HepG2 (cell line): ENCODE results near the gene NUDT9. TPM values are rescaled to one million over a fixed set of nuclear protein-coding genes. Genes with fewer than 3 reads are reported as not detected.

Source experiments
- ARNT2 ChIP-seq: sonication (generic); formaldehyde crosslinking; IDR thresholded peaks from 2 replicates; pipeline ENCODE4 v1.8.0; 2022; ENCODE audit warnings: mild to moderate bottlenecking, low read depth, missing genetic modification reagents, moderate library complexity
- ATRX ChIP-seq: sonication (generic); formaldehyde crosslinking; IDR thresholded peaks from 2 replicates; pipeline ENCODE4 v1.4.0; 2020; ENCODE audit warnings: missing genetic modification reagents, borderline replicate concordance
- CEBPG ChIP-seq: IDR thresholded peaks from 2 replicates; pipeline ENCODE4 v1.6.1; 2016
- EED ChIP-seq: sonication (generic); formaldehyde crosslinking; IDR thresholded peaks from 2 replicates; pipeline ENCODE4 v1.5.0; 2020; ENCODE audit warnings: mild to moderate bottlenecking, missing genetic modification reagents
- EHMT2 ChIP-seq: fragments of 200-600 bp; sonication (generic); IDR thresholded peaks from 2 replicates; pipeline ENCODE4 v1.7.0; 2017; ENCODE audit warnings: antibody characterized with exemption, low read depth, low read length, borderline replicate concordance
- ELF3 ChIP-seq: IDR thresholded peaks from 2 replicates; pipeline ENCODE4 v1.6.1; 2016; ENCODE audit warnings: missing genetic modification reagents, missing compliant biosample characterization
- FOXA1 ChIP-seq, 2 experiments: fragments of 450-650 bp in 1 of 2; sonication (generic) in 1 of 2; formaldehyde crosslinking in 1 of 2; IDR thresholded peaks; 2 replicates each; pipeline versions ENCODE4 v1.4.0 to v1.6.1; 2016 to 2020; ENCODE audit warnings: missing genetic modification reagents in 1 of 2
- HIC2 ChIP-seq: sonication (generic); formaldehyde crosslinking; IDR thresholded peaks from 2 replicates; pipeline ENCODE4 v1.9.0; 2022; ENCODE audit warnings: low read depth, missing genetic modification reagents
- HOXD1 ChIP-seq: sonication (generic); formaldehyde crosslinking; IDR thresholded peaks from 2 replicates; pipeline ENCODE4 v1.5.0; 2020; ENCODE audit warnings: missing genetic modification reagents
- KLF15 ChIP-seq: sonication (generic); formaldehyde crosslinking; IDR thresholded peaks from 2 replicates; pipeline ENCODE4 v1.8.1; 2023; ENCODE audit warnings: borderline replicate concordance, mild to moderate bottlenecking, inconsistent platforms, missing genetic modification reagents, mixed read lengths
- KLF9 ChIP-seq: IDR thresholded peaks from 2 replicates; pipeline ENCODE4 v1.6.1; 2016; ENCODE audit warnings: low read depth
- PCBP1 ChIP-seq: fragments of 200-400 bp; formaldehyde crosslinking; IDR thresholded peaks from 2 replicates; pipeline ENCODE4 v1.6.1; 2017; ENCODE audit warnings: mild to moderate bottlenecking, low read depth, low read length, borderline replicate concordance
- PHF5A ChIP-seq: IDR thresholded peaks from one replicate; pipeline ENCODE4 v1.6.1; 2018; ENCODE audit warnings: low read depth, missing genetic modification reagents; ENCODE audit not compliant: unreplicated experiment
- PREB ChIP-seq: sonication (generic); formaldehyde crosslinking; IDR thresholded peaks from 2 replicates; pipeline ENCODE4 v1.4.0; 2020; ENCODE audit warnings: missing genetic modification reagents
- REXO4 ChIP-seq: sonication (generic); formaldehyde crosslinking; IDR thresholded peaks from 2 replicates; pipeline ENCODE4 v1.8.0; 2022; ENCODE audit warnings: missing genetic modification reagents, mild to moderate bottlenecking, borderline replicate concordance
- SP2 ChIP-seq: sonication (generic); formaldehyde crosslinking; IDR thresholded peaks from 2 replicates; pipeline ENCODE4 v1.5.1; 2020; ENCODE audit warnings: mild to moderate bottlenecking, missing genetic modification reagents
- TFDP1 ChIP-seq: IDR thresholded peaks from 2 replicates; pipeline ENCODE4 v1.6.1; 2016; ENCODE audit warnings: missing compliant biosample characterization, missing genetic modification reagents, borderline replicate concordance
- ZBTB46 ChIP-seq: sonication (generic); formaldehyde crosslinking; IDR thresholded peaks from 2 replicates; pipeline ENCODE4 v1.4.0; 2020; ENCODE audit warnings: mild to moderate bottlenecking, missing genetic modification reagents, borderline replicate concordance
- ZMYM3 ChIP-seq: sonication (generic); formaldehyde crosslinking; IDR thresholded peaks from 2 replicates; pipeline ENCODE4 v1.5.1; 2020; ENCODE audit warnings: mild to moderate bottlenecking, missing genetic modification reagents
- ZNF44 ChIP-seq: sonication (generic); formaldehyde crosslinking; IDR thresholded peaks from 2 replicates; pipeline ENCODE4 v1.5.1; 2020; ENCODE audit warnings: mild to moderate bottlenecking, missing genetic modification reagents
- ZNF451 ChIP-seq: sonication (generic); formaldehyde crosslinking; IDR thresholded peaks from 2 replicates; pipeline ENCODE4 v1.5.0; 2020; ENCODE audit warnings: mild to moderate bottlenecking, missing genetic modification reagents
- ZNF496 ChIP-seq: sonication (generic); formaldehyde crosslinking; IDR thresholded peaks from 2 replicates; pipeline ENCODE4 v1.8.1; 2023; ENCODE audit warnings: mild to moderate bottlenecking, moderate library complexity, missing genetic modification reagents; ENCODE audit not compliant: insufficient replicate concordance
- ZNF75D ChIP-seq: sonication (generic); formaldehyde crosslinking; IDR thresholded peaks from 2 replicates; pipeline ENCODE4 v1.8.1; 2023; ENCODE audit warnings: missing genetic modification reagents, mild to moderate bottlenecking, borderline replicate concordance
- polyA plus RNA-seq, 8 experiments: library from polyadenylated mRNA; depleted of rRNA in 3 of 8; stranded (reverse) in 7 of 8; unstranded in 1 of 8; fragments of >200 nt; fragmentation: Illumina TruSeq in 4 of 8; extraction: Trizol in 4 of 8; gene quantifications; 2 replicates each; pipeline versions ENCODE4 v1.2.1 to v1.2.3, GENCODE V29; 2011 to 2016; ENCODE audit warnings: low read depth in 4 of 8, missing spikeins in 1 of 8, mixed read lengths in 1 of 8; ENCODE audit not compliant: insufficient read depth in 1 of 8
- total RNA-seq, 5 experiments: library from RNA; depleted of rRNA; stranded (reverse); fragments of >200 nt; fragmentation: Illumina TruSeq; extraction: Trizol; gene quantifications; 2 replicates each; pipeline ENCODE4 v1.2.3, GENCODE V29; 2016; ENCODE audit warnings: low read depth in 1 of 5

The NUDT9 gene
- total and polyA plus RNA-seq, 2 of the 13 experiments (the other 11 are each of a cell fraction or from before 2014, with no cell fraction given) = 10.4 to 12.3 TPM

- TF ChIP-seq EED (no peak), ZNF44 (CRISPR knock-in tag) (peak; percentile 56; the same call in 1 of the 2 replicates), EHMT2 (no peak), PCBP1 (0 out of 2 replicates have a peak, but pooled peaks have one; percentile 58), HIC2 (0 out of 2 replicates have a peak, but pooled peaks have one; percentile 54), ARNT2 (CRISPR knock-in tag) (no peak), ZMYM3 (peak; percentile 81; the same call in 1 of the 2 replicates), ELF3 (CRISPR knock-in tag) (peak; percentile 83), ZNF451 (peak; percentile 96), TFDP1 (peak; percentile 88; the same call in 1 of the 2 replicates), REXO4 (CRISPR knock-in tag) (0 out of 2 replicates have a peak, but pooled peaks have one; percentile 79), CEBPG (CRISPR knock-in tag) (peak; percentile 52), PHF5A (CRISPR knock-in tag) (no peak), ATRX (CRISPR knock-in tag) (no peak), ZBTB46 (CRISPR knock-in tag) (0 out of 2 replicates have a peak, but pooled peaks have one; percentile 65), ZNF496 (CRISPR knock-in tag) (no peak), ZNF75D (CRISPR knock-in tag) (no peak), KLF9 (CRISPR knock-in tag) (no peak), PREB (CRISPR knock-in tag) (no peak), HOXD1 (CRISPR knock-in tag) (peak; percentile 92), KLF15 (CRISPR knock-in tag) (no peak), SP2 (CRISPR knock-in tag) (no peak), FOXA1 (IDR thresholded peaks at IDR 0.05) (no peak), FOXA1 (CRISPR knock-in tag; IDR thresholded peaks at IDR 0.05) (no peak)
These were observed at the start of gene NUDT9 (continued) for GRCh38 chr4:87422104-87423052.
